Right atrium auricular region (tissue), 2 donors: Measurements from ENCODE around the gene NHLRC2. TPM values are rescaled to one million over a fixed set of nuclear protein-coding genes. Genes with fewer than 3 reads are reported as not detected.
"Not testable (repeated sequence)": the region's sequence is repeated elsewhere in the genome, so short reads cannot be mapped to it uniquely, and the experiment has no call there.

Experiments
- DNase-seq: peaks from one replicate; pipeline ENCODE4 v3.0.0-alpha.2; 2019; ENCODE audit warnings: low spot score
- H3K27ac ChIP-seq, 2 donors: fragments of 200-600 bp; sonication (generic); 1 replicate in 1 of 2; 2 replicates in 1 of 2; pipeline ENCODE4 v1.5.1; 2016 to 2019
- H3K27me3 ChIP-seq, 2 donors: fragments of 200-600 bp; sonication (generic); one replicate each; pipeline versions ENCODE4 v1.5.1 to v1.6.0; 2017 to 2019
- H3K36me3 ChIP-seq: fragments of 200-600 bp; sonication (generic); one replicate; pipeline ENCODE4 v1.5.1; 2016
- H3K4me1 ChIP-seq, 2 donors: fragments of 200-600 bp; sonication (generic); one replicate each; pipeline versions ENCODE4 v1.5.1 to v1.6.0; 2017 to 2019
- H3K4me3 ChIP-seq, 2 donors: fragments of 200-600 bp; sonication (generic); 1 replicate in 1 of 2; 2 replicates in 1 of 2; pipeline ENCODE4 v1.5.1; 2017 to 2019; ENCODE audit warnings: mild to moderate bottlenecking in 1 of 2, moderate library complexity in 1 of 2
- H3K9me3 ChIP-seq, 2 donors: fragments of 200-600 bp; sonication (generic); one replicate each; pipeline ENCODE4 v1.5.1; 2019
- CTCF ChIP-seq, 2 donors: fragments of 200-600 bp; sonication (generic); IDR thresholded peaks; one replicate each; pipeline ENCODE4 v1.5.1; 2019; ENCODE audit warnings: antibody characterized with exemption in 2 of 2
- total RNA-seq, 2 donors: library from RNA; depleted of rRNA; stranded (reverse); fragments of >200 nt; gene quantifications; one replicate each; pipeline ENCODE4 v1.1.0, GENCODE V29; 2016

NHLRC2 gene
- total RNA-seq, 2 donors from 2014 or later = 38.6 to 74.8 TPM

DNA sequence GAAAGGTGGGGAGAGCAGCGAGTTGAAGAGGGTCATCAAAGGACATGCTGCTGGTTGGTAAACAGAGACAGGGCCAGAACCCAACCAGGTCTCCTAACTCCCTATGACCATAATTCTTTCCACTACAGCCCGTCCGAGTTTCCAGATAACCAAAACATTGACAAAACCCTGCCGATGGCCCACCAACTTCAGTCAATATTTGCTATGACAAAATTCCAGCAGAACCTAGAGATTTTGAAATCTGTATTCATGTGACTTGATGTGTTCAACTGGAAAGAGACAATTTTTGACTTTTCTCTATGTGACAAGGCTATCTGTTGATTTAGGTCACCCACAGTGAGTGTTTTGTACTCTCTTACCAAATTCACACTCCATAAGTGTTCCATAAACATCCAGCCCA lies 86.7 kb downstream of the NHLRC2 start:
- no peaks in the 10 kb centered on the region for H3K27me3 ChIP-seq
- H3K27ac ChIP-seq = no peak overlapping the region
- no peaks in the 10 kb centered on the region for H3K4me1 ChIP-seq
- peak; percentile 5 for DNase-seq
- no peak for TF ChIP-seq CTCF (IDR thresholded peaks at IDR 0.05)
- no peaks in the 10 kb centered on the region for H3K9me3 ChIP-seq
- H3K4me3 ChIP-seq = no peak overlapping the region
- no peaks in the 10 kb centered on the region for H3K36me3 ChIP-seq

DNA sequence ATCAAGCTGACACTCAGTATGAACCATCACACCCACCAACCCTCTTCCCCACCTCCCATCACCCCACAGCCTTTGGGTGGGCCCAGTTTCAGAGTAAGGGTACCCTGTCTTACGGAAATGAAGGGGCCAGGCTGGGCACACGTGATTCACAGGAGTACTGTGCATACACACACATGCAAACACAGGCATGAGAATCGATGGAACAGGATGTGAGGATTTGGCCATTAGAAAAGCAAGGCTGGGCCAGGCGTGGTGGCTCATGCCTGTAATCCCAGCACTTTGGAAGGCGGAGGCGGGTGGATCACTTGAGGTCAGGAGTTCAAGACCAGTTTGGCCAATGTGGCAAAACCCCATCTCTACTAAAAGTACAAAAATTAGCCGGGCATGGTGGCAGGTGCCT lies 88.7 kb downstream of the NHLRC2 start:
- not testable (repeated sequence) for H3K36me3 ChIP-seq, H3K4me3 ChIP-seq, H3K27ac ChIP-seq, H3K27me3 ChIP-seq, H3K9me3 ChIP-seq
- peak; percentile 50 for DNase-seq
- peaks cover 0 to 13% of the 10 kb centered on the region in 2 donors for H3K4me1 ChIP-seq

GRCh38 chr10:113945075-113945686 lies 90.7 kb downstream of the NHLRC2 start:
- Histone ChIP-seq H3K36me3 (no peaks in the 10 kb centered on the region), H3K27ac (no peak overlapping the region), H3K4me1 (peaks cover 0 to 13% of the 10 kb centered on the region in 2 donors), H3K27me3 (no peaks in the 10 kb centered on the region), H3K4me3 (no peak overlapping the region), H3K9me3 (no peaks in the 10 kb centered on the region)
- no peak for TF ChIP-seq CTCF (IDR thresholded peaks at IDR 0.05)
- DNase-seq = peak; percentile 32

DNA sequence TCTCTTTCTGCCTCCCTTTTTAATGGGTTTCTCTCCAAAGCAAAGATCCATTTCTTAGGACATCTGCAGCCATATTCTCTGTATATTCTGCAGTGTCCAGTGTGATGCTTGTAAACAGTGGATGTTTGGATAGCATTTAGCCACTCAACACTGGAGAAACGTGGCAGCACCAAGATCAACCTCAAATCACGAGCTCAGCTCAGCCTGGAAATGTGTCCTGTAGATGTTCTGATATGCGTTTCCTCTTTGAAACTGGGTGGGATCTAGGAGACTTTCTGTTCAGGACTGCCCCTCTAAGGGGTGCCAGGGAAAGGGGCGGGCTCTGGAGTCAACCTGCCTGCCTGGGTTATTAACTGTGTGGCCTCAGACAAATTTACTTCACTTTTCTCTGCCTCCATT lies 91.2 kb downstream of the NHLRC2 start:
- no peaks in the 10 kb centered on the region for H3K27me3 ChIP-seq
- peaks cover 0 to 13% of the 10 kb centered on the region in 2 donors for H3K4me1 ChIP-seq
- H3K9me3 ChIP-seq = no peaks in the 10 kb centered on the region
- no peaks in the 10 kb centered on the region for H3K36me3 ChIP-seq
- no peak for TF ChIP-seq CTCF (IDR thresholded peaks at IDR 0.05)
- no peak for DNase-seq
- no peak overlapping the region for H3K27ac ChIP-seq
- H3K4me3 ChIP-seq = no peak overlapping the region

DNA sequence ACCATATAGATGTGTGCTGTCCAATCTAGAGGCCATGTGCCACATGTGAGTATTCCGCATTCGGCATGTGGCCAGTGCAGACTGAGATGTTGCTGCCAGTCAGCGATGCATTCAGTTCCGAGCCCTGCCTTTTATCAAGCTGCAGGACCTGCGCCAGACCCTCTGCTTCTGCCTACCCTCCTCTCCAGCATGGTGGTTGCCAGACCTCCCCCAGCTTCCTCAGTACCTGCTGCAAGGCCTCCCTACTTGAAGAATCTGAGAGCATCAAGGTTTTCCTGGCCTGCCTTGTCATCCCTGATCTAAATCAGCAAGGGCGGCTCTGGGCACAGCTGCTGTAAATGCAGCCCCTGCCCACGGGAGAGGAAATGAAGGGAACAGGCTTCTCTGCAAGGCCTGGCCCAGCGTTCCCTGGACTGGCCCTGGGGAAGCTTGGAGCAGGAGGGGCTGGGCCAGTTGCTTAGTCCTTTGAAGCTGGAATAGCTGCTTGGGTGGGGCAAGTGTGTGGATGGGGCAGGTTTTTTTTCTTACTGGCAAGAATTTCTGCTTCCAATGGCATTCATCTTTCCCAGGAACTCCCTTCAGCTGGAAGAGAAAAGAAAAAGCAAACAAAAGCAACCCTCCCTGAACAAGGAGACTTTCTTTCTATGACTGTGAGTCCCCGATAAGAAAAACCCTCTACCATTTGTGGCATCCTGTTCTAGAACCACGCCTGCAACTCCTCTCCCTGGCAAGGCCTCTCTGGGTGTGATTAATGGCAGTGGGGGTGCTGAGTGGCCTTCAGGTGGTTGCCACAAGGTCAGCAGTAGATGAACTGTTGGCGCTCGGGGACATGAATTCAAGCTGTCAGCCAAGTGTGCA lies 93.0 kb downstream of the NHLRC2 start:
- DNase-seq = peak; percentile 55
- H3K27me3 ChIP-seq = no peaks in the 10 kb centered on the region
- peaks cover 0 to 13% of the 10 kb centered on the region in 2 donors for H3K4me1 ChIP-seq
- peak overlapping the region in 1 of 2 donors; percentile 6 for H3K27ac ChIP-seq
- no peaks in the 10 kb centered on the region for H3K9me3 ChIP-seq
- no peak for TF ChIP-seq CTCF (IDR thresholded peaks at IDR 0.05)
- H3K36me3 ChIP-seq = no peaks in the 10 kb centered on the region
- no peak overlapping the region for H3K4me3 ChIP-seq

DNA sequence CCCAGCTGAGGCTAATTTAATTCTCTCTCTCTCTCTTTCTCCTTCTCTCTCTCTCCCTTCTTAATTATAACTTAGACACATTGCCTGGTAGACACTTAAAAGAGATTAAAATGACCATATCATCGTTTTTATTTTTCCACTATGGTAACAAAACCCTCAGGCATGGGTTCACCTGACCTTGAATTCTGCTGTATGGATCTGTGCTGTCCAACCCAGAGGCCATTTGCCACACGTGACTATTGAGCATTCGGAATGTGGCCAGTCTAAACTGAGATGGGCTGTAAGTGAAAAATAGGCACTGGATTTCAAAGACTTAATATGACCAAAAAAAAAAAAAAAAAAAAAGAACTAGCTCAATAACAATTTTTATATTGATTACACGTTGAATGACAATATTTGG lies 93.6 kb downstream of the NHLRC2 start:
- Histone ChIP-seq H3K9me3 (no peaks in the 10 kb centered on the region), H3K36me3 (no peaks in the 10 kb centered on the region), H3K27ac (peak overlapping the region in 1 of 2 donors; percentile 6), H3K4me1 (peaks cover 0 to 13% of the 10 kb centered on the region in 2 donors), H3K4me3 (no peak overlapping the region), H3K27me3 (no peaks in the 10 kb centered on the region)
- peak; percentile 42 for DNase-seq
- TF ChIP-seq CTCF (IDR thresholded peaks at IDR 0.05) = no peak
